Measurements from ENCODE around the gene TRIOBP.
A peak's percentile ranks its signal among the peaks of the same experiment; 100 is the strongest.

The TRIOBP gene

DNA sequence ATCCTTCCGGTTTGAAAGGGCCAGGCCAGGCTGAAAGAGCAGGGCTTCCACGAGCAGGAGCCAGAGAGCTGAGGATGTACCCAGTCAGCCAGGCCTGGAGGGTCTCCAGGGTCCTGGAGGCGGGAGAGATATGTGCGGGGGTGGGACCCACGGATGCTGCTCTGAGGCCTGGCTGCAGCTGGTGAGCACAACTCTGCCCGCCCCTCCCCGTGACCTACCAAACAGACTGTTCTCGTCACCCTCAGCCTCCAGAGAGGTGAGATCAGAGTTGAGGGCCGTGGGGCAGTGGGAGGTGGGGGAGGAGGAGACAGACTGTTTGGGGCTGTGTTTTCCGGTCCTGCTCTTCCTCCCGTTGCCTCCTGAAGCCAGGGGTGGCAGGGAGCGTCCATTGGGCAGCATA, 42.2 kb downstream of the TRIOBP start:
- TF ChIP-seq, protein P1, sequence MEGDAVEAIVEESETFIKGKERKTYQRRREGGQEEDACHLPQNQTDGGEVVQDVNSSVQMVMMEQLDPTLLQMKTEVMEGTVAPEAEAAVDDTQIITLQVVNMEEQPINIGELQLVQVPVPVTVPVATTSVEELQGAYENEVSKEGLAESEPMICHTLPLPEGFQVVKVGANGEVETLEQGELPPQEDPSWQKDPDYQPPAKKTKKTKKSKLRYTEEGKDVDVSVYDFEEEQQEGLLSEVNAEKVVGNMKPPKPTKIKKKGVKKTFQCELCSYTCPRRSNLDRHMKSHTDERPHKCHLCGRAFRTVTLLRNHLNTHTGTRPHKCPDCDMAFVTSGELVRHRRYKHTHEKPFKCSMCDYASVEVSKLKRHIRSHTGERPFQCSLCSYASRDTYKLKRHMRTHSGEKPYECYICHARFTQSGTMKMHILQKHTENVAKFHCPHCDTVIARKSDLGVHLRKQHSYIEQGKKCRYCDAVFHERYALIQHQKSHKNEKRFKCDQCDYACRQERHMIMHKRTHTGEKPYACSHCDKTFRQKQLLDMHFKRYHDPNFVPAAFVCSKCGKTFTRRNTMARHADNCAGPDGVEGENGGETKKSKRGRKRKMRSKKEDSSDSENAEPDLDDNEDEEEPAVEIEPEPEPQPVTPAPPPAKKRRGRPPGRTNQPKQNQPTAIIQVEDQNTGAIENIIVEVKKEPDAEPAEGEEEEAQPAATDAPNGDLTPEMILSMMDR (IDR thresholded peaks at IDR 0.05; ENCODE audit: low read depth, low read length), result no peak; the same call in none of the 2 replicates
- DNase-seq (ENCODE audit: extremely low read depth, low read depth), result no peak

GRCh38 chr22:37739611-37740049, 42.8 kb downstream of the TRIOBP start:
- TF ChIP-seq, protein P1 (IDR thresholded peaks at IDR 0.05; ENCODE audit: low read depth, low read length), result no peak
- no peak for DNase-seq (ENCODE audit: extremely low read depth, low read depth)

- TF ChIP-seq, protein P1 (IDR thresholded peaks at IDR 0.05; ENCODE audit: low read depth, low read length), result no peak
- no peak for DNase-seq (ENCODE audit: extremely low read depth, low read depth)
Observed at GRCh38 chr22:37740455-37741311, 43.8 kb downstream of the TRIOBP start.

GRCh38 chr22:37741312-37741795, 44.5 kb downstream of the TRIOBP start:
- peak; percentile 97 for DNase-seq (ENCODE audit: extremely low read depth, low read depth)
- TF ChIP-seq, protein P1 (IDR thresholded peaks at IDR 0.05; ENCODE audit: low read depth, low read length), result no peak

DNA sequence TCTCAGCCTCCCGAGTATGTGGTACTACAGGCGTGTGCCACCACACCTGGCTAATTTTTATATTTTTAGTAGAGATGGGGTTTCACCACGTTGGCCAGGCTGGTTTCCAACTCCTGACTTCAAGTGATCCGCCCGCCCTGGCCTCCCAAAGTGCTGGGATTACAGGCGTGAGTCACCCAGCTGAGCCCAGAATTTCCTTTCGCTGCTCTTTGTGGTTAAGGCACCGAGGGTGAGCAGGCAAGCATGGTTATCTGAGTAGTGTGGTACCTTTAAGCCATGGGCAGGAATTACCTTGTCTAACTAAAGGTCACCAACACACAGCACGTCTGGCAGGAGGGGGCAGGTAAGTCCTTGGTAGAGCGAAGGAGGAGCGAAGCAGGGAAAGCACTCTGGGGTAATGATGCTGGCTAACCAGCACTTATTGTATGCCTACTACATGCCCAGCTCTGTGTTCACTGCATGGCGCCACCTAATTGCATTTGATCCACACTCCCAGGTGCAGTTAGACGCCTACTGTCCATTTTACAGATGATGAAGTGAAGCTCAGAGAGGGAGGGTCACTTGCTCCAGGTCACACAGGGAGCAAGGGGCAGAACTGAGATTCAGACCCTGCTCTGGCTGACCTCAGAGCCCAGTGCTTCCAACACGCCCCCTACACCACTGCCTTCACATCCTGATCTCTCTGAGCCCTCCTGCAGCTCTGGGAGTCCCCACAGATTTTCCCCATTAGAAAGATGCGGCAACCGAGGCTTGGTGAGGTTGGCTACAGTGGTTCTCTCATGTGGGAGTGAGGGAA, 45.7 kb downstream of the TRIOBP start:
- DNase-seq (ENCODE audit: extremely low read depth, low read depth), result peak; percentile 64
- TF ChIP-seq, protein P1 (IDR thresholded peaks at IDR 0.05; ENCODE audit: low read depth, low read length), result no peak

DNA sequence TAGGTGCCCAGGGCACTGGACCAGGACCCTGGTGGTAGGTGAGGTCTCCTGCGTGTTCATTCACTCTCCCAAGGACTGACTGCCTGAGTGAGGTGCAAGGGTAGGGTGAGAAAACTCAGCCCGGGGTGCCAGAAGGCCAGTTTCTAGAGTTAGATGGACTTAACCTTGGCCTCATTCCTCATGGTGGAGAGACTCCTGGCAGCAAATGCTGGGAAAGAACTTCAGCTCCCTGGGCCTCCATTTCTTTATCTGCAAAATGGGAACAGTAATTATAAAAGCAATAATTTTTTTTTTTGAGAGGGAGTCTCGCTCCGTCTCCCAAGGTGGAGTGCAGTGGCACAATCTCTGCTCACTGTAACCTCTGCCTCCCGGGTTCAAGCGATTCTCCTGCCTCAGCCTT, 47.7 kb downstream of the TRIOBP start:
- no peak for DNase-seq (ENCODE audit: extremely low read depth, low read depth)
- TF ChIP-seq, protein P1 (IDR thresholded peaks at IDR 0.05; ENCODE audit: low read depth, low read length), result no peak
